Keratinocyte (primary cell): ENCODE measurements around the gene ATXN7L1. TPM values are rescaled to one million over a fixed set of nuclear protein-coding genes. Genes with fewer than 3 reads are reported as not detected.

ENCODE experiments used
- DNase-seq: peaks from one replicate; pipeline ENCODE4 v3.0.0-alpha.2; 2011; ENCODE audit warnings: low read depth, missing footprints, low spot score
- FAIRE-seq: peaks from 2 replicates; lab custom pipeline; 2011; peaks lifted over from hg19 to GRCh38; lab: Jason Lieb, UNC
- H2AFZ ChIP-seq: 2 replicates; pipeline ENCODE4 v1.6.0; 2012; ENCODE audit warnings: low read length, control low read depth, inconsistent platforms; ENCODE audit not compliant: control insufficient read depth
- H3K27ac ChIP-seq: 2 replicates; pipeline ENCODE4 v1.5.1; 2011; ENCODE audit warnings: low read length; ENCODE audit not compliant: control insufficient read depth, insufficient read depth
- H3K27me3 ChIP-seq: 3 replicates; pipeline ENCODE4 v1.6.0; 2011; ENCODE audit warnings: low read length; ENCODE audit not compliant: control insufficient read depth, insufficient read depth; ENCODE audit errors: extremely low read depth
- H3K36me3 ChIP-seq, 2 experiments: 2 replicates in 1 of 2; 3 replicates in 1 of 2; pipeline ENCODE4 v1.5.1; 2011; ENCODE audit warnings: low read length in 2 of 2, mild to moderate bottlenecking in 1 of 2; ENCODE audit not compliant: control insufficient read depth in 2 of 2, insufficient read depth in 2 of 2; ENCODE audit errors: extremely low read depth in 1 of 2
- H3K4me1 ChIP-seq: 3 replicates; pipeline ENCODE4 v1.5.1; 2011; ENCODE audit warnings: low read length; ENCODE audit not compliant: control insufficient read depth, insufficient read depth; ENCODE audit errors: extremely low read depth
- H3K4me2 ChIP-seq: 3 replicates; pipeline ENCODE4 v1.6.0; 2011; ENCODE audit warnings: low read depth, low read length; ENCODE audit not compliant: control insufficient read depth, insufficient read depth; ENCODE audit errors: extremely low read depth
- H3K4me3 ChIP-seq, 3 experiments: fragments of 200-600 bp in 1 of 3; sonication (generic) in 1 of 3; 2 replicates in 2 of 3; 3 replicates in 1 of 3; pipeline ENCODE4 v1.5.1; 2011 to 2016; ENCODE audit warnings: low read length in 3 of 3, mild to moderate bottlenecking in 3 of 3, control low read depth in 2 of 3, inconsistent platforms in 1 of 3, low read depth in 1 of 3, mixed read lengths in 1 of 3, mixed run types in 1 of 3, moderate library complexity in 1 of 3; ENCODE audit not compliant: control insufficient read depth in 2 of 3, insufficient read depth in 2 of 3; ENCODE audit errors: extremely low read depth in 1 of 3
- H3K79me2 ChIP-seq: 2 replicates; pipeline ENCODE4 v1.6.0; 2012; ENCODE audit warnings: low read length; ENCODE audit not compliant: control insufficient read depth, insufficient read depth
- H3K9ac ChIP-seq: 3 replicates; pipeline ENCODE4 v1.6.0; 2011; ENCODE audit warnings: low read length; ENCODE audit not compliant: control insufficient read depth, insufficient read depth; ENCODE audit errors: extremely low read depth
- H3K9me1 ChIP-seq: 3 replicates; pipeline ENCODE4 v1.6.0; 2011; ENCODE audit warnings: low read length; ENCODE audit not compliant: control insufficient read depth, insufficient read depth; ENCODE audit errors: extremely low read depth
- H3K9me3 ChIP-seq: 2 replicates; pipeline ENCODE4 v1.5.1; 2012; ENCODE audit warnings: low read depth, low read length; ENCODE audit not compliant: control insufficient read depth
- H4K20me1 ChIP-seq: 3 replicates; pipeline ENCODE4 v1.6.0; 2011; ENCODE audit warnings: low read length; ENCODE audit not compliant: control insufficient read depth, insufficient read depth; ENCODE audit errors: extremely low read depth
- EZH2 ChIP-seq: IDR thresholded peaks from one replicate; pipeline ENCODE4 v1.6.1; 2012; ENCODE audit warnings: inconsistent platforms, mild to moderate bottlenecking, low read length, moderate library complexity
- dilution Hi-C: fragments of 300-500 bp; cut with MboI; formaldehyde crosslinking; loops from one replicate; pipeline ENCODE4 v1.7.0; 2020; ENCODE audit warnings: low sequenced_read_pairs; ENCODE audit not compliant: extremely low pct_ligation_motif_present
- polyA plus RNA-seq, 5 experiments: library from polyadenylated mRNA; depleted of rRNA in 3 of 5; stranded (reverse) in 3 of 5; stranded (forward) in 1 of 5; unstranded in 1 of 5; fragments of >200 nt; gene quantifications; 1 replicate in 1 of 5; 2 replicates in 3 of 5; 3 replicates in 1 of 5; pipeline versions ENCODE4 v1.2.1 to v1.2.3, GENCODE V29; 2011 to 2012; ENCODE audit warnings: missing spikeins in 2 of 5, low read depth in 1 of 5, low replicate concordance in 1 of 5
- TF ChIP-seq, protein P1 (sequence below), 3 experiments: IDR thresholded peaks in 1 of 3; conservative IDR thresholded peaks in 1 of 3; optimal IDR thresholded peaks in 1 of 3; 2 replicates in 2 of 3; 3 replicates in 1 of 3; pipeline versions ENCODE3 to v1.5.1; 2011; ENCODE audit warnings: low read length in 3 of 3, mild to moderate bottlenecking in 3 of 3, moderate library complexity in 2 of 3, control low read depth in 1 of 3, inconsistent platforms in 1 of 3; ENCODE audit not compliant: insufficient read depth in 2 of 3; ENCODE audit errors: extremely low read depth in 1 of 3

Gene ATXN7L1
- polyA plus RNA-seq, 1 donor (not counting 4 experiments of a cell fraction or from before 2014, with no cell fraction given), result 4.8 TPM

DNA sequence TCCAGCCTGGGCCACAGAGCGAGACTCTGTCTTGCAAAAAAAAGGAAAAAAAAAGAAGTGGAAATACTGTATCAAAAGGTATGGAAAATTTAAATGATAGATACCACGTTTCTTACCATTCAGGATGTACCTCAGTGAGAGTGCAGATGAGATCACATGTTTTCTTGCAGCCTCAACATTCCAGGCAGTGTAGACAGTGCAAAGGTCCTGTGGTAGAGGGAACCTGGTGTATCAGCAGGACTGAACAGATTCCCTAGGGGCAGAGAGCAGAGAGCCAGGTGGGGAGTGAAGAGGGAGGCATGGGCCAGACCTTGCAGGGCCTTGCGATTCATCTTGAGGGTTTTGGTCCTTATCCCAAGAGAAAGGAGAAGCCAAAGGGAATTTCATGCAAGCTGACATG lies 17.7 kb upstream of the ATXN7L1 start:
- no peak for FAIRE-seq
- Histone ChIP-seq H3K79me2 (no peaks in the 10 kb centered on the region), H3K9me1 (no peaks in the 10 kb centered on the region), H4K20me1 (no peaks in the 10 kb centered on the region), H2AFZ (no peak overlapping the region), H3K9ac (no peak overlapping the region), H3K9me3 (no peaks in the 10 kb centered on the region), H3K27me3 (no peaks in the 10 kb centered on the region), H3K4me3 (no peak overlapping the region), H3K27ac (no peak overlapping the region), H3K4me1 (peaks cover 12% of the 10 kb centered on the region), H3K36me3 (no peaks in the 10 kb centered on the region), H3K4me2 (no peak overlapping the region)
- no peak for DNase-seq
- TF ChIP-seq, protein P1, sequence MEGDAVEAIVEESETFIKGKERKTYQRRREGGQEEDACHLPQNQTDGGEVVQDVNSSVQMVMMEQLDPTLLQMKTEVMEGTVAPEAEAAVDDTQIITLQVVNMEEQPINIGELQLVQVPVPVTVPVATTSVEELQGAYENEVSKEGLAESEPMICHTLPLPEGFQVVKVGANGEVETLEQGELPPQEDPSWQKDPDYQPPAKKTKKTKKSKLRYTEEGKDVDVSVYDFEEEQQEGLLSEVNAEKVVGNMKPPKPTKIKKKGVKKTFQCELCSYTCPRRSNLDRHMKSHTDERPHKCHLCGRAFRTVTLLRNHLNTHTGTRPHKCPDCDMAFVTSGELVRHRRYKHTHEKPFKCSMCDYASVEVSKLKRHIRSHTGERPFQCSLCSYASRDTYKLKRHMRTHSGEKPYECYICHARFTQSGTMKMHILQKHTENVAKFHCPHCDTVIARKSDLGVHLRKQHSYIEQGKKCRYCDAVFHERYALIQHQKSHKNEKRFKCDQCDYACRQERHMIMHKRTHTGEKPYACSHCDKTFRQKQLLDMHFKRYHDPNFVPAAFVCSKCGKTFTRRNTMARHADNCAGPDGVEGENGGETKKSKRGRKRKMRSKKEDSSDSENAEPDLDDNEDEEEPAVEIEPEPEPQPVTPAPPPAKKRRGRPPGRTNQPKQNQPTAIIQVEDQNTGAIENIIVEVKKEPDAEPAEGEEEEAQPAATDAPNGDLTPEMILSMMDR (optimal IDR thresholded peaks at IDR 0.05 in 1 of 3, IDR thresholded peaks at IDR 0.05 in 1 of 3, conservative IDR thresholded peaks at IDR 0.05 in 1 of 3; ENCODE audit: extremely low read depth in 1 of 3, insufficient read depth in 2 of 3, low read length in 3 of 3), result no peak
- TF ChIP-seq EZH2, result no peak
- dilution Hi-C loops, result no loop called here

DNA sequence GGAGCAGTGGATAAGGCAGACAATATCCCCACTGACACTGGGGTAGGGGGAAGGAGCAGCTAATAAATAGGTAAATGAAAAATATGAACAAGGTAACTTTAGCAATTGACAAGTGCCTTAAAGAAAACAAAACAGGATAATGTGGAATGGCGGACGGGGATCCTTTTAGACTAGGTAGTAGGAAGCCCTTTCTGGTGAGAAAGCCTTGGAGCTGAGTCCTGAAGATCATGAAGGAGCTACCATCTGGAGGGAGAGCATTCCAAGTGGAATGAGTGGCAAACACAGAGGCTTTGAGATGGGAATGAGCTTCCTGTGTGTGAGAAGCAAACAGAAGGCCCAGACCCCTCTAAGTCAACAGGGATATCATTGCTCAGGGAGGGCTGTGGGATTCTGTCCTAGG lies 16.0 kb upstream of the ATXN7L1 start:
- H3K27me3 ChIP-seq, result no peaks in the 10 kb centered on the region
- TF ChIP-seq EZH2, result no peak
- TF ChIP-seq, protein P1 (optimal IDR thresholded peaks at IDR 0.05 in 1 of 3, IDR thresholded peaks at IDR 0.05 in 1 of 3, conservative IDR thresholded peaks at IDR 0.05 in 1 of 3; ENCODE audit: extremely low read depth in 1 of 3, insufficient read depth in 2 of 3, low read length in 3 of 3), result no peak
- DNase-seq, result no peak
- H2AFZ ChIP-seq, result no peak overlapping the region
- peaks cover 12% of the 10 kb centered on the region for H3K4me1 ChIP-seq
- no peak overlapping the region for H3K4me3 ChIP-seq
- no peak overlapping the region for H3K9ac ChIP-seq
- H3K9me3 ChIP-seq, result no peaks in the 10 kb centered on the region
- no peak overlapping the region for H3K4me2 ChIP-seq
- no peak overlapping the region for H3K27ac ChIP-seq
- no peaks in the 10 kb centered on the region for H3K9me1 ChIP-seq
- no peak for FAIRE-seq
- no peaks in the 10 kb centered on the region for H3K36me3 ChIP-seq
- H4K20me1 ChIP-seq, result no peaks in the 10 kb centered on the region
- dilution Hi-C loops, result no loop called here
- H3K79me2 ChIP-seq, result no peaks in the 10 kb centered on the region
